Esophagus muscularis mucosa (tissue), 4 donors: ENCODE measurements around the gene ABCA1. TPM values are rescaled to one million over a fixed set of nuclear protein-coding genes. Genes with fewer than 3 reads are reported as not detected.

Experiments used
- DNase-seq: peaks from one replicate; pipeline ENCODE4 v3.0.0-alpha.2; 2017; ENCODE audit errors: extremely low spot score
- H3K27ac ChIP-seq, 4 donors: fragments of 200-600 bp; sonication (generic); replicated peaks in 1 of 4; 1 replicate in 3 of 4; 2 replicates in 1 of 4; pipeline ENCODE4 v1.5.1; 2016 to 2019; ENCODE audit warnings: mild to moderate bottlenecking in 1 of 4
- H3K27me3 ChIP-seq, 4 donors: fragments of 200-600 bp; sonication (generic); one replicate each; pipeline versions ENCODE4 v1.5.1 to v1.6.0; 2016 to 2019
- H3K36me3 ChIP-seq, 4 donors: fragments of 200-600 bp; sonication (generic); one replicate each; pipeline ENCODE4 v1.5.1; 2016 to 2019
- H3K4me1 ChIP-seq, 4 donors: fragments of 200-600 bp; sonication (generic); one replicate each; pipeline ENCODE4 v1.5.1; 2016 to 2019
- H3K4me3 ChIP-seq, 4 donors: fragments of 200-600 bp; sonication (generic); 1 replicate in 2 of 4; 2 replicates in 2 of 4; pipeline ENCODE4 v1.5.1; 2016 to 2019; ENCODE audit warnings: mild to moderate bottlenecking in 4 of 4, moderate library complexity in 1 of 4
- H3K9me3 ChIP-seq, 4 donors: fragments of 200-600 bp; sonication (generic); 1 replicate in 3 of 4; 2 replicates in 1 of 4; pipeline ENCODE4 v1.5.1; 2016 to 2019
- EP300 ChIP-seq: sonication (generic); formaldehyde crosslinking; IDR thresholded peaks from one replicate; pipeline ENCODE4 v1.6.1; 2017; ENCODE audit warnings: antibody characterized with exemption
- POLR2A ChIP-seq: fragments of 450-650 bp; IDR thresholded peaks from one replicate; pipeline ENCODE4 v1.6.1; 2017; ENCODE audit warnings: antibody characterized with exemption, moderate library complexity, mild to moderate bottlenecking, low read depth
- POLR2AphosphoS5 ChIP-seq, 2 donors: sonication (generic); formaldehyde crosslinking; IDR thresholded peaks; one replicate each; pipeline ENCODE4 v1.6.1; 2017; ENCODE audit warnings: antibody characterized with exemption in 2 of 2
- whole genome bisulfite sequencing: methylation state at CpG from one replicate; pipeline ENCODE4 v1.1.5; 2018; 5-methylcytosine and 5-hydroxymethylcytosine counted together
- intact Hi-C: fragments of 100-400 bp; cut with DNase I; formaldehyde crosslinking; loops from one replicate; pipeline ENCODE4 v1.15.1; 2023
- total RNA-seq, 4 donors: library from RNA; depleted of rRNA; stranded (reverse); fragments of >200 nt; gene quantifications; one replicate each; pipeline versions ENCODE4 v1.1.0 to v1.2.1, GENCODE V29; 2016
- TF ChIP-seq, protein P1 (sequence below), 3 experiments: fragments of 200-600 bp in 2 of 3; fragments of 450-650 bp in 1 of 3; sonication (generic) in 2 of 3; IDR thresholded peaks; one replicate each; pipeline ENCODE4 v1.5.1; 2017 to 2019; ENCODE audit warnings: antibody characterized with exemption in 3 of 3, mild to moderate bottlenecking in 2 of 3, moderate library complexity in 1 of 3

The ABCA1 gene
- total RNA-seq, 4 donors from 2014 or later: 47.8 to 73.9 (median 54.7) TPM

DNA sequence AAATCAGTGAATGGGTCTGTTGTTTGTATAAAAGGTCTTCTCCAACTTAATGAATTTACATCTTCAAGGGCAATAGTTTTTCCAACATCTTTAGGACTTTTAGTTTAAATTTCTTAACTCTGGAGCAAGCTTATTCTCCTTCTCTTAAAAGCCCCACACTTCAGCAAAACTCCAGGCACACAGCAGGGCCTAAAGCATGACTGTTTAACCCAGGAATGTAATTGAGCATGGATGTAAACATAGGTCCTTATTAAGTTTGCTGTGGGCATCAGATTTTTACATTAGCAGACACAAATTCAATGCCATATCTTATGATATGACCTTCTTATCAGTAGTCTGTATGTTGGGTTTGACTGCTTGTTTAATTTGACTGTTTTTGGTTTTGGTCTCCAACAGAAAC, 78.9 kb downstream of the ABCA1 start:
- intact Hi-C loops: no loop called here
- TF ChIP-seq POLR2A (no peak), EP300 (no peak), POLR2AphosphoS5 (IDR thresholded peaks at IDR 0.05) (no peak)
- TF ChIP-seq, protein P1, sequence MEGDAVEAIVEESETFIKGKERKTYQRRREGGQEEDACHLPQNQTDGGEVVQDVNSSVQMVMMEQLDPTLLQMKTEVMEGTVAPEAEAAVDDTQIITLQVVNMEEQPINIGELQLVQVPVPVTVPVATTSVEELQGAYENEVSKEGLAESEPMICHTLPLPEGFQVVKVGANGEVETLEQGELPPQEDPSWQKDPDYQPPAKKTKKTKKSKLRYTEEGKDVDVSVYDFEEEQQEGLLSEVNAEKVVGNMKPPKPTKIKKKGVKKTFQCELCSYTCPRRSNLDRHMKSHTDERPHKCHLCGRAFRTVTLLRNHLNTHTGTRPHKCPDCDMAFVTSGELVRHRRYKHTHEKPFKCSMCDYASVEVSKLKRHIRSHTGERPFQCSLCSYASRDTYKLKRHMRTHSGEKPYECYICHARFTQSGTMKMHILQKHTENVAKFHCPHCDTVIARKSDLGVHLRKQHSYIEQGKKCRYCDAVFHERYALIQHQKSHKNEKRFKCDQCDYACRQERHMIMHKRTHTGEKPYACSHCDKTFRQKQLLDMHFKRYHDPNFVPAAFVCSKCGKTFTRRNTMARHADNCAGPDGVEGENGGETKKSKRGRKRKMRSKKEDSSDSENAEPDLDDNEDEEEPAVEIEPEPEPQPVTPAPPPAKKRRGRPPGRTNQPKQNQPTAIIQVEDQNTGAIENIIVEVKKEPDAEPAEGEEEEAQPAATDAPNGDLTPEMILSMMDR (IDR thresholded peaks at IDR 0.05): no peak
- peaks cover 9 to 56% (median 16%) of the 10 kb centered on the region in 4 donors for H3K36me3 ChIP-seq
- DNase-seq: no peak
- H3K9me3 ChIP-seq: no peaks in the 10 kb centered on the region
- no peaks in the 10 kb centered on the region for H3K27me3 ChIP-seq
- no peak overlapping the region for H3K27ac ChIP-seq
- no peak overlapping the region for H3K4me3 ChIP-seq
- H3K4me1 ChIP-seq: peaks cover 8 to 56% (median 27%) of the 10 kb centered on the region in 4 donors

DNA sequence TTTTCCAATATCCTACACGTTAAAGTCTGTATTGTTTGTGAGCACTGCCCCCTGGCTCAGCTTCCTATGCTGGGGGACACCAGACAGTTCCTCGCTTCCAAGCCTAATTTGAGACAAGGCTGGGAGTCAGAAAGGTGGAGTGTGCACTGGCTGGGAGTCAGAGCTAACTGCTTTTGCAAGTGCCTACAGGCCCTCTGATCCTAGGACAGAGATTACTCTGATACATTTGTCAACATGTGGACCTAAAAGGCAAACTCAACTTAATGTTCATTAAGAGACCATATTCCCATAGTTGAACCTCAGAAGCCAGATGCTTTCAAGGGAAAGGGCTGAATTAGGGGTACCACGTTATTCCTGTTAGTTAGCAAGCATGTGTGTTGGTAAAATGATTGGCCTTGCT, 83.2 kb downstream of the ABCA1 start:
- Histone ChIP-seq H3K27me3 (no peaks in the 10 kb centered on the region), H3K36me3 (peaks cover 29 to 66% (median 48%) of the 10 kb centered on the region in 4 donors), H3K4me3 (no peak overlapping the region), H3K9me3 (no peaks in the 10 kb centered on the region), H3K4me1 (peaks cover 0 to 43% (median 8%) of the 10 kb centered on the region in 4 donors), H3K27ac (no peak overlapping the region)
- no peak for DNase-seq
- intact Hi-C loops: no loop called here
- 78% methylated on average over 3 of the region's 3 CpGs for WGBS
- TF ChIP-seq POLR2A: no peak
- TF ChIP-seq POLR2AphosphoS5 (IDR thresholded peaks at IDR 0.05): no peak
- TF ChIP-seq, protein P1 (IDR thresholded peaks at IDR 0.05): no peak
- no peak for TF ChIP-seq EP300

DNA sequence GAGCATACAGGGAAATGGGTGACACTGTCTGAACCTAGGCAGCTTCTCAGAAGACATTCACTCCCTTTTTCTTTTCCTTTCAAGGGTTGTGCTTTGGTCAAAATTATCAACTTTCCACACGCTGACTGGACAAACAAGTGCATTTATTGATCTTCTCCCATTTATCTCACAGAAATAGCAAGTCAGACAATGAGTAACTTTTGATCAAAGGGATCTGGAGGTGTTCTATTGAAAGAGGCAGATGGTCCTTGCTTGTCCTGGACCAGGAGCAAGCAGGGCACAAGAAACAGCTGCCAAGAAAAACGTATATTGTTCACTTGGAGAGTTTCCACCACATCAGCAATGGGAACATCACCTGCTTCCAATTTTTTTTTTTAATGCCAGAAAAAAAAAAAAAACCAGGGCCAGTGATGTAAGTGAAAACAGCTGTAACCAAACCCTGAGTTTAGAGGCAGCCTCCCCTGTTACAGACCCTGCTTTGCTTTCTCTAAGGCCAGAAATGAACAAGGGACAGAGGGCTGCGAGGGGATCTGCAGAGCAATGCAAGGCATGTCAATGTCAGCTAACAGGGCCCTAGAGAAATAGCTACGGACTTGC, 84.2 kb downstream of the ABCA1 start:
- H3K4me1 ChIP-seq: peaks cover 0 to 42% (median 6%) of the 10 kb centered on the region in 4 donors
- intact Hi-C loops: no loop called here
- no peaks in the 10 kb centered on the region for H3K9me3 ChIP-seq
- TF ChIP-seq, protein P1 (IDR thresholded peaks at IDR 0.05): no peak
- no peak for TF ChIP-seq POLR2A
- no peak for TF ChIP-seq POLR2AphosphoS5 (IDR thresholded peaks at IDR 0.05)
- no peak for TF ChIP-seq EP300
- 62% methylated on average over 4 of the region's 4 CpGs for WGBS
- no peak overlapping the region for H3K27ac ChIP-seq
- peaks cover 38 to 70% (median 58%) of the 10 kb centered on the region in 4 donors for H3K36me3 ChIP-seq
- H3K4me3 ChIP-seq: no peak overlapping the region
- DNase-seq: no peak
- H3K27me3 ChIP-seq: no peaks in the 10 kb centered on the region

DNA sequence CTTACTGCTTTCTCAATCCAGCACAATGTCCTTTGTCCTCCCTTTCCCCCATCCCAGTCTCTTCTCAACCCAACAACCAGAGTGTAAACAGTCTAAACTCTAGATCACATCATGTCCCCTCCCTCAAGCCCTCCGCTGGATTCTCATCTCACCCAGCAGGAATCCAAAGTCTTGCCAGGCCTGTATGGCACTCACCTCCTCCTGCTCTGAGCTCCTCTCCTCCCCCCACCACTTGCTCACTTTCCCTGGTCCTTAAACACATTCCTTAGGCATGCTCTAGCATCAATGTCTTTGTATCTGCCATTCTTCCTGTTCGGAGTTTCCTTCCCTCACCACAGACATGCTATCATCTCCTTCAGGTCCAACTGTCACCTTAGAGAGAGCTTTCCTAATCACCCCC, 85.3 kb downstream of the ABCA1 start:
- Histone ChIP-seq H3K4me3 (no peak overlapping the region), H3K4me1 (peaks cover 0 to 36% (median 6%) of the 10 kb centered on the region in 4 donors), H3K27me3 (no peaks in the 10 kb centered on the region), H3K9me3 (no peaks in the 10 kb centered on the region), H3K27ac (no peak overlapping the region), H3K36me3 (peaks cover 44 to 71% (median 61%) of the 10 kb centered on the region in 4 donors)
- WGBS: 93% methylated on average over 2 of the region's 2 CpGs
- no peak for DNase-seq
- intact Hi-C loops: no loop called here
- TF ChIP-seq, protein P1 (IDR thresholded peaks at IDR 0.05): no peak
- TF ChIP-seq POLR2A (no peak), POLR2AphosphoS5 (IDR thresholded peaks at IDR 0.05) (no peak), EP300 (no peak)

DNA sequence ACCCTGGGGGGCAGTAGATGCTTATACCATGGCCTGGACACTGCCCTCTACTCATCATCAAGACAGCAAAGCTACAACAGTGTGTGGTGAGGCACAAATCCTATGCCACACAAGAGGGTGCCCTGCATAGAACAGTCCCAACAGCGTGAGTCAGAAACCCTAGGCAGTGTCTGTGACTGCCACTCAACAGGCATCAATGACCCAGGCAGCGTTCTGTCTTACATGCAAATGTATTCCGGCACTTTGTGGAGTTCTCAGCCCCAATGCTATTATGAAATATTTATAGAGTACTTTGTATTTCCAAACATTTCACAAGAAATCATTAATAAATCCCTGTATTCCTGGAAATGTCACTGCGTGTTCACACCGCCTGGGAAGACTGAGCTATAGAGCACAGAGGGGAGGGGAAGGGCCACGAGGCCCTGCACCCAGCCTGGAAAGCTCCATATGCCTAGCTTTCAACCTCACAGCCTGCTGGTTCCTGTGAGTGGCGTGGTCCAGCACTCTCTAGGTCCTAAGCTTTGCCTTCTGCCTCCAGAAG, 86.3 kb downstream of the ABCA1 start:
- intact Hi-C loops: no loop called here
- H3K27ac ChIP-seq: peak overlapping the region in 1 of 4 donors; percentile 11

More for the DNA sequence above, 86.3 kb downstream of the ABCA1 start:
- Histone ChIP-seq H3K4me1 (peaks cover 0 to 33% (median 9%) of the 10 kb centered on the region in 4 donors), H3K36me3 (peaks cover 54 to 81% (median 70%) of the 10 kb centered on the region in 4 donors), H3K27me3 (no peaks in the 10 kb centered on the region), H3K4me3 (no peak overlapping the region), H3K9me3 (no peaks in the 10 kb centered on the region)
- no peak for DNase-seq
- WGBS: 62% methylated on average over 7 of the region's 7 CpGs
- TF ChIP-seq, protein P1 (IDR thresholded peaks at IDR 0.05): no peak
- no peak for TF ChIP-seq POLR2AphosphoS5 (IDR thresholded peaks at IDR 0.05)
- no peak for TF ChIP-seq EP300
- no peak for TF ChIP-seq POLR2A
